Loucy (cell line): ENCODE results near the gene TNFRSF14.

ENCODE experiments used
- EZH2phosphoT487 ChIP-seq: fragments of 200-600 bp; IDR thresholded peaks from 2 replicates; pipeline ENCODE4 v1.6.1; 2018; ENCODE audit warnings: antibody characterized with exemption, mild to moderate bottlenecking, moderate library complexity, borderline replicate concordance
- TF ChIP-seq, protein P1 (sequence below): fragments of 200-600 bp; sonication (generic); conservative IDR thresholded peaks from 2 replicates; pipeline ENCODE4 v1.5.1; 2014; ENCODE audit warnings: mild to moderate bottlenecking, antibody characterized with exemption, low read length

DNA sequence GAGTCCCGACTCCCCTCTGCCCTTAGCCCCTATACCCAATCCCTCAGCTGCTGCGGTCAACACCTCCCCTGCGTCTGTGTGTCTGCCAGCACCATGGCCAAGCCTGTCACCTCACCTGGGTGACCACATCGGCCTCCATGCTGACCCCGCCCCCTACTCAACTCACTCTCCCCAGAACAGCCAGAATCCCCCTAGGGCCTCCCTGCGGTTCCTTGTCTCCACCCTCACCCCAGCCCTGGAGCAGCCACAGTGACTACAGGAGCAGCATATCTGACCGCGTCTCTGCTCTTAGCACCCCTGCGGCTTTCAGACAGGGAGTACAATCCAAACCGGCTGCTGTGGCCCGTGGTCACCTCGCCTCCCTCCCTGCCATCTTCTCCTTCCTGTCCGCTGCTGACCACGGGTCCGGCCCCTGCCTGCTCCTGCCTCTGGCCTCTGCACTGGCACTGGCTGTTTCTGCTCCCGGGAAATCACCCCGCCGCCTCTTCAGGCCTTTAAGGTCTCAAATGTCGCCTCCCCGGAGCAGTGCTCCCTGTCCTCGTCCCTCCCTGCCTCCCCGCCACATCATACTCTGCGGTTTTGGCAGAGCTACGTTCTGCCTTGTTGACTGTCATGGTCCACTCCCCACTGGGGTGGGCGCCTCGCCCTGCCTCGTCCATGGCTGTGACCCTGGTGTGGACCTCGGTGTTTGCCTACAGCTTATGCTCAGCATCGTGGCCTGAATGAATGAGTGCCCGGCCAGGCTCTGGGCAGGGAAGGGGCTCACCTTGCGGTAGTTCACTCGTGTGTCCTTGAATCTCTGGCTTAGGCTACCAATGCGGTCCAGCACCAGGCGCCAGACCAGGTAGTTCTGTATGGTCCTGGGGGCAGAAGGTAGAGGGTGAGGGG, 41.5 kb downstream of the TNFRSF14 start:
- TF ChIP-seq, protein P1, sequence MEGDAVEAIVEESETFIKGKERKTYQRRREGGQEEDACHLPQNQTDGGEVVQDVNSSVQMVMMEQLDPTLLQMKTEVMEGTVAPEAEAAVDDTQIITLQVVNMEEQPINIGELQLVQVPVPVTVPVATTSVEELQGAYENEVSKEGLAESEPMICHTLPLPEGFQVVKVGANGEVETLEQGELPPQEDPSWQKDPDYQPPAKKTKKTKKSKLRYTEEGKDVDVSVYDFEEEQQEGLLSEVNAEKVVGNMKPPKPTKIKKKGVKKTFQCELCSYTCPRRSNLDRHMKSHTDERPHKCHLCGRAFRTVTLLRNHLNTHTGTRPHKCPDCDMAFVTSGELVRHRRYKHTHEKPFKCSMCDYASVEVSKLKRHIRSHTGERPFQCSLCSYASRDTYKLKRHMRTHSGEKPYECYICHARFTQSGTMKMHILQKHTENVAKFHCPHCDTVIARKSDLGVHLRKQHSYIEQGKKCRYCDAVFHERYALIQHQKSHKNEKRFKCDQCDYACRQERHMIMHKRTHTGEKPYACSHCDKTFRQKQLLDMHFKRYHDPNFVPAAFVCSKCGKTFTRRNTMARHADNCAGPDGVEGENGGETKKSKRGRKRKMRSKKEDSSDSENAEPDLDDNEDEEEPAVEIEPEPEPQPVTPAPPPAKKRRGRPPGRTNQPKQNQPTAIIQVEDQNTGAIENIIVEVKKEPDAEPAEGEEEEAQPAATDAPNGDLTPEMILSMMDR, result no peak
- TF ChIP-seq EZH2phosphoT487, result no peak
